ENCODE results near the gene TTLL7. TPM values are rescaled to one million over a fixed set of nuclear protein-coding genes. Genes with fewer than 3 reads are reported as not detected.
"Not testable (repeated sequence)": the region's sequence is repeated elsewhere in the genome, so short reads cannot be mapped to it uniquely, and the experiment has no call there.

The TTLL7 gene
- total and polyA plus RNA-seq, 2 donors: 11.4 to 58.5 TPM

DNA sequence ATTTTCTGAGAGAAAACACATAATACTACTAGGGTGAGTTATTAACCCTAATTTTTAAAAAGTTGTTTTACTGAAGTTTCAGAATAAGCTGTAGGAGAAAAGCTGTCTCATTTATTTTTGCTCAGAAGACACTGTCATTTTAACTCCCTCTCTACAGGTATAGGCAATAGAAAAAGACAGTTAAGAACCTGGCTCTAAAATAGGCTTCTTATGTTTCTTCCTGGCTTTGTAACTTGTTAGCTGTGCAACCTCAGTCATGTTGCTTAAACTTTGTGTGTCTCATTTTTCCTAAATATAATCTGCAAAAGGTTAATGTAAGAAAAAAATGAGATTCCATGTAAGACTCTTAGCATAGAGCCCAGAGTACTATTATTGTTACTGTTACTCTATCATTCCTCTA, 64.4 kb downstream of the TTLL7 start:
- H3K27ac ChIP-seq (ENCODE audit: low read depth): no peak overlapping the region
- no peaks in the 10 kb centered on the region for H3K4me1 ChIP-seq (ENCODE audit: insufficient read depth)
- no peak overlapping the region for H3K4me3 ChIP-seq (ENCODE audit: low read depth, low read length)
- no peak for DNase-seq (ENCODE audit: extremely low spot score)
- H3K36me3 ChIP-seq (ENCODE audit: insufficient read depth): no peaks in the 10 kb centered on the region

DNA sequence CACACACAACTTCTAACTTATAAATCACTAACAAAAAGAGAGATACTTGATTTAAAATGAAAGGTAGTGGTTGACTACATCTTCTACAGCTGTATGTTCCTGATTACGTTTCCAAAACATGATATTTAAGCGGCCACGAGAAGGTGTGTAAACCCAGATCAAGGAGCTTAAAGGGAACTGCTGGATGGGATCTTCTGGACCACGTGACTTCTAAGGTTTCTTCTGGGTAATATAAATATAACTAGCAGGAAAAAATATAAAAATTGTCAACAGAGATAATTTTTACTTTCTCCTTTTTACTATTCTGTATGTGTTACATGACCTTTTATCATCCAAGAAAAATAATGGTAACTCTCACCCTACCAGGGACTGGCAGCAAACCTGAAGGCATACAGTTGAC, 66.2 kb downstream of the TTLL7 start:
- WGBS: 81% methylated on average over 4 of the region's 4 CpGs

DNA sequence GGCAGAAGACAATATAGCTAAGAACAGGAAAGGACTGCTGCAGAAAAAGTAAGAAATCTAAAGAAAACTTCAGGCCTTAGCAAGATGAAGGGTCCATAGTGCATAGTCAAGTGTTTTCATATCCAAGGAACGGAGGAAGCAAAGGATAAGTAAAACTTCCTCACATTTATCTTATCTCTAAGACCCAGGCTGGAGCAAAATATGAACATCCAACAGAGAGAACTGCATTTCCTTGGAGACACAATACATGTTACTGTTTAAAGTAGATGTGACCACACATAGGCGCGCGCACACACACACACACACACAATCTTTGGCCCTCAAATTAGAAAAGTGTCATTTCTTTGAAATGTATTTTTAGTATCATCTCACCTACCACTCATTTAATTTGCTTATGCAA, 66.7 kb downstream of the TTLL7 start:
- no peak for DNase-seq (ENCODE audit: extremely low spot score)
- Histone ChIP-seq H3K27ac (ENCODE audit: low read depth) (no peak overlapping the region), H3K4me3 (ENCODE audit: low read depth, low read length) (no peak overlapping the region), H3K4me1 (ENCODE audit: insufficient read depth) (no peaks in the 10 kb centered on the region), H3K36me3 (ENCODE audit: insufficient read depth) (no peaks in the 10 kb centered on the region)
- WGBS: 80% methylated on average over 4 of the region's 4 CpGs

More for the DNA sequence above, 66.2 kb downstream of the TTLL7 start:
- no peaks in the 10 kb centered on the region for H3K4me1 ChIP-seq (ENCODE audit: insufficient read depth)
- H3K36me3 ChIP-seq (ENCODE audit: insufficient read depth): no peaks in the 10 kb centered on the region
- DNase-seq (ENCODE audit: extremely low spot score): no peak
- no peak overlapping the region for H3K4me3 ChIP-seq (ENCODE audit: low read depth, low read length)
- H3K27ac ChIP-seq (ENCODE audit: low read depth): no peak overlapping the region

DNA sequence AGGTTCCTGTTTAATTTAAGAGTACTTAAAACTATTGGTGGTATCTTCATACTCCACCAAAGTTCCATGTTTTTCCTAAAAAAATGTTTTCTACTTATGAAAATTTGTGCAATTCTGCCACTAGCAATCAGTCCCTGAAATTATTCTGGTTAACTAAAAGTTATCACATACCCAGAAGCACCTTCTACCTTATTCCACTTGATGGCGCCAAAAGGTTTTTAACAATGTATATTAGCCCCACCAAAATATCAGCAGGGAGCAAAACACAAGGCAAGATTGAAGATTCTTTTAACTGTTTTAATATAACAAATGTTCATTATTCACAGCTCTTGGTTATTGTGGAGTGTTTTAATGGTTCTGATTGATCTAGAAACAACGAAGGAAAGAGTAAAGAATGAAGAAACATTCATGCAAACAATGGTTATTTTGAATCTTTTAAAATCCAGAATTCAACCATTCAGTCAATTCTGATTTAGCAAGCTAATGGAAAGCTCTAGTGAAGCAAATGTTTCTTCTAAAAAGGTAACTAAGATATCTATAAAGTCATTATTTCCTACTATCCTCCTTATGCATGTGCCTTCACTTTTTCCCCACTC, 67.2 kb downstream of the TTLL7 start:
- WGBS: 5% methylated on average over 2 of the region's 2 CpGs
- Histone ChIP-seq H3K4me3 (ENCODE audit: low read depth, low read length) (no peak overlapping the region), H3K4me1 (ENCODE audit: insufficient read depth) (no peaks in the 10 kb centered on the region), H3K36me3 (ENCODE audit: insufficient read depth) (no peaks in the 10 kb centered on the region), H3K27ac (ENCODE audit: low read depth) (no peak overlapping the region)
- DNase-seq (ENCODE audit: extremely low spot score): peak; percentile 29

DNA sequence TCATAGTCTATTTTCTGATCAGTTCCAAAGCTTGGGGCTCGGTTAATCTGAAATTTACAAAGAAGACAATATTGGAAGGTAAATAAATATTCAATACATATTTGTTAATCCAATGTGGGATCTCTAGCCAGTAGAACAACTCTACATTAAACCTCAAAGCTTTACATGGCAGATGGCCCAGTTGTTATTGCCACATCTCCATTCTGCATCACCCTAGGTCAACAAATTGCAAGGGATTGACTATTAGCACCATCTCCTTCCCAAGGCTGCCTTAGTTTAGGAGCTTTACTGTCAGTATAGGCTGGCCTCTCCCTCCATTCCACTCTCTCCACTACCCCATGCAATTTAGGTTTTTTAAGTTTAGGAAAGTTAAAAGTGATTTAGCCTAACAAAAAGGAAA, 69.7 kb downstream of the TTLL7 start:
- 95% methylated on average over 1 of the region's 1 CpG for WGBS
- no peak overlapping the region for H3K27ac ChIP-seq (ENCODE audit: low read depth)
- no peak overlapping the region for H3K4me3 ChIP-seq (ENCODE audit: low read depth, low read length)
- DNase-seq (ENCODE audit: extremely low spot score): no peak
- H3K4me1 ChIP-seq (ENCODE audit: insufficient read depth): no peaks in the 10 kb centered on the region
- no peaks in the 10 kb centered on the region for H3K36me3 ChIP-seq (ENCODE audit: insufficient read depth)

DNA sequence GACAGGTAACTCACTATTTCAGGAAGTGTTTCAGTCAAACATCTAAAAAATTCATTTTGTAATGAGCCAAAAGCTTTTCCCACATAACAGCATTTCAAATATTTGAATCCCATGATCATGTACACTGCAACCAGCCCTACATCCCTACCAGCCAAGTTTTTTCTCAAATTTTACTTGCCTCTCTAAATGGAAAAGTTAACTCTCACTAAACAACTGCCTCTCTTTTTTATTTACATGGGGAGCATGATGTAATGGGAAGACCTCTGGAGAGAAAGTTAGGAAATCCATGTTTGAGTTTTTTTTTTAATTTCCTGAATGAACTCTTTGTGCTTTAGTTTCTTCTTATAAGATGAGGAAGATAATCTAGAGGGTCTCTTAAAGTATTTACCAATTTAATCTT, 70.5 kb downstream of the TTLL7 start:
- H3K4me1 ChIP-seq (ENCODE audit: insufficient read depth): no peaks in the 10 kb centered on the region
- no peak overlapping the region for H3K27ac ChIP-seq (ENCODE audit: low read depth)
- no peak overlapping the region for H3K4me3 ChIP-seq (ENCODE audit: low read depth, low read length)
- no peak for DNase-seq (ENCODE audit: extremely low spot score)
- H3K36me3 ChIP-seq (ENCODE audit: insufficient read depth): no peaks in the 10 kb centered on the region

DNA sequence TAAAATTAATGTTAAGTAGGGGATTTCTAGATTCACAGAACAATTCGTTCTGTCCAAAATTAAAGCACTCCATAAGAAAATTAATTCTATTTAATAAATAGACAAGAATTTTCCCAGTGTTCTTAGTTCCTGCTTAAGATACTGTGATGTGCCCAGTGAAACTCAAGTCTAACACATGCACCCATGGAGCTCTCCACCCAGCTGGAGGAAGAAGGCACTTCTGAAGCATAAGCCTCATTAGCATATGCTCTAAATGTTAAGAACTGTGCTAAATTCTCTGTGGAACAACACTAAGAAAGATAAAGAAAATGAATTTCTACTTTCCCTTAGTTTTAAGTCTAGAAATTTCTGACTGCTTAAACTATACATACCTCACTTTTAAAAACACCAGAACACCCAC, 71.2 kb downstream of the TTLL7 start:
- Histone ChIP-seq H3K4me3 (ENCODE audit: low read depth, low read length) (no peak overlapping the region), H3K4me1 (ENCODE audit: insufficient read depth) (no peaks in the 10 kb centered on the region), H3K27ac (ENCODE audit: low read depth) (no peak overlapping the region), H3K36me3 (ENCODE audit: insufficient read depth) (no peaks in the 10 kb centered on the region)
- 85% methylated on average over 1 of the region's 1 CpG for WGBS
- no peak for DNase-seq (ENCODE audit: extremely low spot score)

DNA sequence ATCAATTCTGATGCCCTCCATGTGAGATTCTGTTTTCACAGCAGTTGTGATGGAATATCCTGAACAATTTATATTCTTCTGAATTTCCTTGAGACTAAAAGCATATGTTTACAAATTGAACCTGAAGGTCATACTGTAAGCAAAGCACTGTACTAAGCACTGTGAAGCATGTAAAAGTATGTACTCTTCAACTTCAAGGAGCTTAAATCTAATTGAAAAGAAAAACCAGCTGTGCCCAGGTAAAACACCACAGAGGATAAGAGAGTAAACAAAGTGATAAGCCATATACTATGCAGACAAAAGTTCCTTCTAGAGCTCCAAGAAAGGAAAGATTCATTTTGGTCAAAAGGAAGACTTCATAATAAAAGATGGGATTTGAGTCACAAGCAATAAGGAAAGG, 71.9 kb downstream of the TTLL7 start:
- H3K4me1 ChIP-seq (ENCODE audit: insufficient read depth): no peaks in the 10 kb centered on the region
- no peak for DNase-seq (ENCODE audit: extremely low spot score)

DNA sequence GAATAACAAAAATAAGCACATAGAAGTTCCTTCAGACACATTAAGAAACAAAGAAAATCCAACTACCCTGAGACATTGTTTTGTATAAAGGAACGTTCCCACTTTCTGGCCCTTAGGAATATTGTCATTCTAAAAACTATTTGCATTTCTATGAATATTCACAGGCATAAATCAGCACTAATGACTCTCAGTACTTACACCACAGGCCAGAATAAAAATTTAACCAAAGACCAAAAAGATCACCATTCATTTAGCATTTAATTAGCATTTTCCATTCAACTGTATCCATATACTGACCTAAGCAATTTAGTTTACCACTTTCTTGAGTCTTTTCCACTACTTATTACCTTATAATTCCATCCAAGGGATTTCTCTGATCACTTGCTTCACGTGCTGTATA, 75.4 kb downstream of the TTLL7 start:
- no peaks in the 10 kb centered on the region for H3K4me1 ChIP-seq (ENCODE audit: insufficient read depth)
- no peak overlapping the region for H3K27ac ChIP-seq (ENCODE audit: low read depth)
- DNase-seq (ENCODE audit: extremely low spot score): no peak
- H3K36me3 ChIP-seq (ENCODE audit: insufficient read depth): no peaks in the 10 kb centered on the region
- WGBS: 85% methylated on average over 2 of the region's 2 CpGs
- H3K4me3 ChIP-seq (ENCODE audit: low read depth, low read length): no peak overlapping the region

More for the DNA sequence above, 71.9 kb downstream of the TTLL7 start:
- Histone ChIP-seq H3K36me3 (ENCODE audit: insufficient read depth) (no peaks in the 10 kb centered on the region), H3K4me3 (ENCODE audit: low read depth, low read length) (no peak overlapping the region), H3K27ac (ENCODE audit: low read depth) (no peak overlapping the region)

DNA sequence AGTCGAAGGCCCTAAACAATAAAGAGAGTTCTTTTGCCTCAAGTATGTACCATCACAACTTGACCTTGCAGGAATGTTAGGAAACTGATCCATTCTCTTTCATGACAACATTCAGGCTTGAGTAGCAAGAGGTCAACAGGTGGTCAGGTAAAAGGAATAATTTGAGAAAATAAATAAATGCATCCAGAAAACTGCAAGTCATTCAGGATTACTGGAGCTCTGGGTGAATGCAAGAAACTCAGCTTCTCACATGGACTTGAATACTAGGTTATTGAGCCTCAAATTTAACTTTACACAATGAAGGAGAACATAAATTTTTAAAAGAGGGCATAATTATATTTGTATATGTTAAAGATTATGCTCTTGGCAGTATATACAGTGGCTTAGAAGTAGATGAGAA, 76.5 kb downstream of the TTLL7 start:
- H3K27ac ChIP-seq (ENCODE audit: low read depth): no peak overlapping the region
- WGBS: 59% methylated on average over 1 of the region's 1 CpG
- DNase-seq (ENCODE audit: extremely low spot score): no peak
- H3K4me1 ChIP-seq (ENCODE audit: insufficient read depth): no peaks in the 10 kb centered on the region
- H3K36me3 ChIP-seq (ENCODE audit: insufficient read depth): no peaks in the 10 kb centered on the region
- no peak overlapping the region for H3K4me3 ChIP-seq (ENCODE audit: low read depth, low read length)

DNA sequence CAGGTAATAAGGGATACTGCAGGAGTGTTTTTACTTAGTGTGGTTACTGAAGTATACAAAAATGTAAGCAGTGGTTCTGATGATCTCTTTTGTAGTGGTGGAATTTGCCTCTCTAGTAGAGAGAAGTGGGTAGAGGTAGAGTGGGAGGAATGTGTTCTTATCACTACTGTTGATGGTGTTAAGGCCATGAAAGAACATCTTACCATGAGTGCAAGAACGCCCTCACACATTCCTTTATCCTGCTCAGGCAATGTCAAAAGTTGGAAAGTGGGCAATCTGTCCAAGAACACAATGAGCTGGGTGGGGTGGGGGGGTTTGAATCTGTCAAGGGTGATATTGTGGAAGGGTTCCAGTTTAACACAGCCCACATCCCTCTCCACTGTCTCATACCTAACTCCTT, 78.6 kb downstream of the TTLL7 start:
- Histone ChIP-seq H3K4me1 (ENCODE audit: insufficient read depth) (no peaks in the 10 kb centered on the region), H3K4me3 (ENCODE audit: low read depth, low read length) (no peak overlapping the region), H3K27ac (ENCODE audit: low read depth) (no peak overlapping the region), H3K36me3 (ENCODE audit: insufficient read depth) (no peaks in the 10 kb centered on the region)
- DNase-seq (ENCODE audit: extremely low spot score): no peak
- 98% methylated on average over 1 of the region's 1 CpG for WGBS

DNA sequence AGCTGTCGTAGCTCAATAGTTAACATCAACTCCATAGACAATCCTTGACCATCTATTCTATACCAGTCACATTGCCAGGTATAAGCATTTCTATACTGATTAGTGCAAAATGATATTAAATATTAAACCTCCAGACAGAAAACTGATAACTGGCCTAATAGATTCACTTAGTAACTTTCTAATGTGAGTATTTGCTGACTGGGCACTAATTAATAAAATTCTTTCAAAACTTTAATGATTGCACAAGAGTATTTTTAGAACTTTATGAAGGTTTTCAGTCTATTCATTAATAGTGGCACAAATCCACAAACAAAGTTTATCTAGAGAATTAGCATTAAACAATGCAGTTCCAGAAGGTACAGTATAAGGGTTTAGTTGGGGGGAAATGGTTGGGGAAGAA, 79.1 kb downstream of the TTLL7 start:
- DNase-seq (ENCODE audit: extremely low spot score): no peak
- Histone ChIP-seq H3K27ac (ENCODE audit: low read depth) (no peak overlapping the region), H3K4me3 (ENCODE audit: low read depth, low read length) (no peak overlapping the region), H3K4me1 (ENCODE audit: insufficient read depth) (no peaks in the 10 kb centered on the region), H3K36me3 (ENCODE audit: insufficient read depth) (no peaks in the 10 kb centered on the region)
- WGBS: 99% methylated on average over 1 of the region's 1 CpG

DNA sequence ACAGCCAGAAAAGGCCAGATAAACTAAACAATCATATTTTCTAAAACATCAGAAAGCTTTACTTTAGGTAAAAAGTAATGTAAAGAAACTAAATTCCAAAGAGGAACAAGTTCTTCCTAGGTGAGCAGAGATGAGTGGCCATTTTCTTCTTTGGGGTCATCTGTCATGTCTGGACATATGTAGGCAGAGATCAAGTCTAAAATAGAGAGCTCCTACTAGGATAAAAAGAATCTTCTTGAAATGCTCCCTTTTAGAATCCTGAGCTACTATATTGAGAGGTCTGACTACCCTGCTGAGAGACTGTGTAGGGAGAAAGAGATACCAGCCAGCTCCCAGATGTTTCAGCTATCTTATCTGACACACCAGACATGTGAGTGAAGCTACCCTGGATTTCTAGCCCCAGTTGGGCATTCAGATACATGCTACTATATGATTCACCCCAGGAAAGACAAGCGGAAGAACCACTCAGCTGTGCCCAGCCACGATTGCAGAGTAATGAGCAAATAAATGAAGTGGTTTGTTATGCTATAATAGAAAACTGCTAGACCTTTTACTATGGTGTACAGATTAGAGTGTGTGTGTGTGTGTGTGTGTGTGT, 80.1 kb downstream of the TTLL7 start:
- Histone ChIP-seq H3K36me3 (ENCODE audit: insufficient read depth) (no peaks in the 10 kb centered on the region), H3K27ac (ENCODE audit: low read depth) (no peak overlapping the region), H3K4me3 (ENCODE audit: low read depth, low read length) (no peak overlapping the region), H3K4me1 (ENCODE audit: insufficient read depth) (no peaks in the 10 kb centered on the region)
- WGBS: 66% methylated on average over 2 of the region's 2 CpGs
- DNase-seq (ENCODE audit: extremely low spot score): no peak

DNA sequence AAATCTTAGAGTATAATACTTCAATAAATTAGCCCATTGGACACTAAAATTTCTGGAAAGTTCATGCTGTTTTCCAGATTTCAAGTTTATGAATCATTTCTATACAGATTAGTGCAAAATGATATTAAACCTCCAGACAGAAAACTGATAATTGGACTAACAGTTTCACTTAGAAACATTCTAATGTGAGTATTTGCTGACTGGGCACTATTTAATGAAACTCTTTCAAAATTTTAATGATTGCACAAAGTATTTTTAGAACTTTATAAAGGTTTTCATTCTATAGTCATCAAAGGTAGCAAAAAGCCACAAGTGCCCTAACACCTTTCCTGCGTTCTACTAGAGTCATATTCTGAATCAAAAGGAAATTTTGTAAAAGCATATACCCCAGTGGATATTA, 81.0 kb downstream of the TTLL7 start:
- 92% methylated on average over 1 of the region's 1 CpG for WGBS
- no peak for DNase-seq (ENCODE audit: extremely low spot score)

DNA sequence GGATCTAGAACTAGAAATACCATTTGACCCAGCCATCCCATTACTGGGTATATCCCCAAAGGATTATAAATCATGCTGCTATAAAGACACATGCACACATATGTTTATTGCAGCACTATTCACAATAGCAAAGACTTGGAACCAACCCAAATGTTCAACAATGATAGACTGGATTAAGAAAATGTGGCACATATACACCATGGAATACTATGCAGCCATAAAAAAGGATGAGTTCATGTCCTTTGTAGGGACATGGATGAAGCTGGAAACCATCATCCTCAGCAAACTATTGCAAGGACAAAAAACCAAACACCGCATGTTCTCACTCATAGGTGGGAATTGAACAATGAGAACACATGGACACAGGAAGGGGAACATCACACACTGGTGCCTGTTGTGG, 82.8 kb downstream of the TTLL7 start:
- not testable (repeated sequence) for H3K4me1 ChIP-seq (ENCODE audit: insufficient read depth); H3K27ac ChIP-seq (ENCODE audit: low read depth); H3K4me3 ChIP-seq (ENCODE audit: low read depth, low read length); H3K36me3 ChIP-seq (ENCODE audit: insufficient read depth); DNase-seq (ENCODE audit: extremely low spot score)
- WGBS: 100% methylated on average over 1 of the region's 1 CpG

More for the DNA sequence above, 81.0 kb downstream of the TTLL7 start:
- Histone ChIP-seq H3K36me3 (ENCODE audit: insufficient read depth) (no peaks in the 10 kb centered on the region), H3K4me1 (ENCODE audit: insufficient read depth) (no peaks in the 10 kb centered on the region), H3K27ac (ENCODE audit: low read depth) (no peak overlapping the region), H3K4me3 (ENCODE audit: low read depth, low read length) (no peak overlapping the region)
